ENCODE measurements around the gene BUD23. TPM values are rescaled to one million over a fixed set of nuclear protein-coding genes. Genes with fewer than 3 reads are reported as not detected.

Gene BUD23
- total RNA-seq, 1 experiment from 2014 or later, result 168 TPM

DNA sequence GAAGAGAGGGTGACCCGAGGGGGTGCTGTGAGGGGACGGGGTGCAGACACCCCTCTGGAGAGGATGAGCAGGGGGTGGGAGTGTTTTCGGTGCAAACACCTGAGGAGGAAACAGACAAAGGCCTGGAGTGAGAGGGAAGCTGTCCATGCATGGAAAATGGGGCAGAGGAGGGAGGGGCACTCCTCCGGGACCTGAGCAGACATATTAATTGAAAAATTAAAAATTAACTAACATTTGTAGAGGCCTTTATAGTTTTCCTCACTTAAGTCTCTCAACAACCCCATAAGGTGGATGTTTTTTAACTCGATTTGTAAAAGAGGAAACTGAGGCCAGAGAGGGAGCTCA lies 14.5 kb upstream of the BUD23 start:
- no peaks in the 10 kb centered on the region for H3K27me3 ChIP-seq (ENCODE audit: insufficient read depth, low read length)
- H3K9ac ChIP-seq (ENCODE audit: low read length), result peak overlapping the region; percentile 72
- H3K4me2 ChIP-seq (ENCODE audit: low read length), result peak overlapping the region; percentile 95
- DNase-seq (ENCODE audit: low read depth, low spot score), result no peak
- no peaks in the 10 kb centered on the region for H4K20me1 ChIP-seq (ENCODE audit: insufficient read depth)
- ATAC-seq, result no peak
- H3K36me3 ChIP-seq (ENCODE audit: control insufficient read depth in 1 of 2, insufficient read depth in 2 of 2, low read length in 2 of 2), result peaks cover 0 to 5% of the 10 kb centered on the region in 2 experiments; a peak in 1 of 4 replicates
- peak overlapping the region; percentile 68 to 69 for H3K4me3 ChIP-seq (replicated peaks in 1 of 2; ENCODE audit: low read depth in 1 of 2, low read length in 2 of 2)
- H3K79me2 ChIP-seq (ENCODE audit: insufficient read depth, low read length), result no peaks in the 10 kb centered on the region
- no peak overlapping the region for H2AFZ ChIP-seq (ENCODE audit: low read depth, low read length, poor library complexity, severe bottlenecking)
- ChIA-PET CTCF (interaction anchor here (1.2 to 2.2 kb wide), 4 partner anchors 16 to 62 kb away, joined by 3 to 8 read pairs (median 3); no protein-coding TSS in a partner anchor), RAD21 (ENCODE audit: low non-redundant PET in 1 of 2, low total read pairs in 2 of 2, uncharacterized antibody in 2 of 2, unreplicated experiment in 2 of 2) (interaction anchor here in 1 of 2 experiments (1.1 kb wide), 1 partner anchor 62 kb away, joined by 5 read pairs; no protein-coding TSS in a partner anchor), POLR2A (interaction anchor here (0.9 to 1.4 kb wide), 3 partner anchors 9 to 44 kb away, joined by 3 to 4 read pairs (median 3); partner anchors contain the start of gene MLXIPL)
- peaks cover 32 to 43% of the 10 kb centered on the region in 2 experiments for H3K4me1 ChIP-seq (ENCODE audit: control insufficient read depth in 1 of 2, insufficient read depth in 2 of 2, low read length in 2 of 2)
- no peaks in the 10 kb centered on the region for H3K9me2 ChIP-seq (ENCODE audit: insufficient read depth)
- no TSS peak for BruUV-seq (replicated peaks)
- intact Hi-C loops (cut with micrococcal nuclease), result loop anchor here (2.0 to 10.0 kb wide), 2 partner anchors 44 to 56 kb away; partner anchors contain the start of gene MLXIPL
- no peaks in the 10 kb centered on the region; a peak in 1 of 4 replicates for H3K9me3 ChIP-seq (ENCODE audit: control insufficient read depth in 1 of 2, insufficient read depth in 1 of 2, low read depth in 1 of 2, low read length in 2 of 2)
- TF ChIP-seq CEBPB (IDR thresholded peaks at IDR 0.05; ENCODE audit: low read depth) (no peak), EGR1 (IDR thresholded peaks at IDR 0.05; ENCODE audit: low read depth) (no peak), YY1 (IDR thresholded peaks at IDR 0.05; ENCODE audit: extremely low read depth, insufficient replicate concordance, low read depth, low read length) (no peak)
- TF ChIP-seq, protein P1, sequence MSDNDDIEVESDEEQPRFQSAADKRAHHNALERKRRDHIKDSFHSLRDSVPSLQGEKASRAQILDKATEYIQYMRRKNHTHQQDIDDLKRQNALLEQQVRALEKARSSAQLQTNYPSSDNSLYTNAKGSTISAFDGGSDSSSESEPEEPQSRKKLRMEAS (IDR thresholded peaks at IDR 0.05), result no peak
- no peak overlapping the region; the same call in 1 of the 2 replicates for H3K27ac ChIP-seq (ENCODE audit: low read depth, low read length)

DNA sequence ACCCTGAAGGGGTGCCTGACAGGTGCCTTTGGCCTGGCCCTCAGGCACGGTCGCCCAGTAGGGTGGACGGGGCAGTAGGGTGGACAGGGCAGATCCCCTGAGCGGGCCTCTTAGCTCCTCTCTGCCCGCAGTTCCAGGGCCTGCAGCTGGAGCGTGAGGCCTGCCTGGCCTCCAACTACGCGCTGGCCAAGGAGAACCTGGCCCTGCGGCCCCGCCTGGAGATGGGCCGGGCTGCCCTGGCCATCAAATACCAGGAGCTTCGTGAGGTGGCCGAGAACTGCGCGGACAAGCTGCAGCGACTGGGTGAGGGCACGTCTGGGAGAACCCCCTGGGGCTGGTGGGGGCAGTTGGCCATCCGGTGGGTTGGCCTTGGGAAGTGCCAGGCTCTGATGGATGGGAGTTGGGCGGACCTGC lies 14.1 kb upstream of the BUD23 start:
- ChIA-PET CTCF (interaction anchor here (1.4 to 2.2 kb wide), 3 partner anchors 40 to 63 kb away, joined by 3 to 8 read pairs (median 3); no protein-coding TSS in a partner anchor), POLR2A (interaction anchor here (0.9 to 1.4 kb wide), 3 partner anchors 8 to 45 kb away, joined by 3 to 4 read pairs (median 3); partner anchors contain the start of gene MLXIPL), RAD21 (ENCODE audit: low non-redundant PET in 1 of 2, low total read pairs in 2 of 2, uncharacterized antibody in 2 of 2, unreplicated experiment in 2 of 2) (interaction anchor here in 1 of 2 experiments (1.1 kb wide), 1 partner anchor 62 kb away, joined by 5 read pairs; no protein-coding TSS in a partner anchor)
- no peak overlapping the region; a peak in 1 of 4 replicates for H3K4me3 ChIP-seq (replicated peaks in 1 of 2; ENCODE audit: low read depth in 1 of 2, low read length in 2 of 2)
- no peaks in the 10 kb centered on the region for H3K27me3 ChIP-seq (ENCODE audit: insufficient read depth, low read length)
- H2AFZ ChIP-seq (ENCODE audit: low read depth, low read length, poor library complexity, severe bottlenecking), result no peak overlapping the region
- H4K20me1 ChIP-seq (ENCODE audit: insufficient read depth), result no peaks in the 10 kb centered on the region
- no peaks in the 10 kb centered on the region for H3K9me2 ChIP-seq (ENCODE audit: insufficient read depth)
- ATAC-seq (no peak), DNase-seq (ENCODE audit: low read depth, low spot score) (no peak)
- no peaks in the 10 kb centered on the region; a peak in 1 of 4 replicates for H3K9me3 ChIP-seq (ENCODE audit: control insufficient read depth in 1 of 2, insufficient read depth in 1 of 2, low read depth in 1 of 2, low read length in 2 of 2)
- no peak overlapping the region for H3K9ac ChIP-seq (ENCODE audit: low read length)
- intact Hi-C loops (cut with micrococcal nuclease), result loop anchor here (2.0 to 10.0 kb wide), 2 partner anchors 44 to 56 kb away; partner anchors contain the start of gene MLXIPL
- H3K36me3 ChIP-seq (ENCODE audit: control insufficient read depth in 1 of 2, insufficient read depth in 2 of 2, low read length in 2 of 2), result peaks cover 0 to 5% of the 10 kb centered on the region in 2 experiments; a peak in 1 of 4 replicates
- H3K4me1 ChIP-seq (ENCODE audit: control insufficient read depth in 1 of 2, insufficient read depth in 2 of 2, low read length in 2 of 2), result peaks cover 28 to 39% of the 10 kb centered on the region in 2 experiments
- no TSS peak for BruUV-seq (replicated peaks)
- no peaks in the 10 kb centered on the region for H3K79me2 ChIP-seq (ENCODE audit: insufficient read depth, low read length)
- peak overlapping the region; percentile 95; the same call in 1 of the 2 replicates for H3K4me2 ChIP-seq (ENCODE audit: low read length)
- no peak overlapping the region for H3K27ac ChIP-seq (ENCODE audit: low read depth, low read length)
- TF ChIP-seq FOSL1 (IDR thresholded peaks at IDR 0.05; ENCODE audit: low read depth) (no peak), EZH2phosphoT487 (IDR thresholded peaks at IDR 0.05; ENCODE audit: borderline replicate concordance) (no peak), SRF (IDR thresholded peaks at IDR 0.05; ENCODE audit: low read depth) (no peak), CEBPB (IDR thresholded peaks at IDR 0.05; ENCODE audit: low read depth) (no peak), ZFX (IDR thresholded peaks at IDR 0.05) (no peak), ELF1 (IDR thresholded peaks at IDR 0.05; ENCODE audit: borderline replicate concordance, low read depth) (no peak), POLR2AphosphoS5 (IDR thresholded peaks at IDR 0.05; ENCODE audit: low read depth, low read length) (no peak), POLR2A (IDR thresholded peaks at IDR 0.05; ENCODE audit: borderline replicate concordance, extremely low read depth, insufficient read depth, insufficient read length) (no peak), TCF7L2 (IDR thresholded peaks at IDR 0.05; ENCODE audit: borderline replicate concordance, extremely low read depth, insufficient read depth, insufficient read length) (no peak)
- TF ChIP-seq, protein P2, sequence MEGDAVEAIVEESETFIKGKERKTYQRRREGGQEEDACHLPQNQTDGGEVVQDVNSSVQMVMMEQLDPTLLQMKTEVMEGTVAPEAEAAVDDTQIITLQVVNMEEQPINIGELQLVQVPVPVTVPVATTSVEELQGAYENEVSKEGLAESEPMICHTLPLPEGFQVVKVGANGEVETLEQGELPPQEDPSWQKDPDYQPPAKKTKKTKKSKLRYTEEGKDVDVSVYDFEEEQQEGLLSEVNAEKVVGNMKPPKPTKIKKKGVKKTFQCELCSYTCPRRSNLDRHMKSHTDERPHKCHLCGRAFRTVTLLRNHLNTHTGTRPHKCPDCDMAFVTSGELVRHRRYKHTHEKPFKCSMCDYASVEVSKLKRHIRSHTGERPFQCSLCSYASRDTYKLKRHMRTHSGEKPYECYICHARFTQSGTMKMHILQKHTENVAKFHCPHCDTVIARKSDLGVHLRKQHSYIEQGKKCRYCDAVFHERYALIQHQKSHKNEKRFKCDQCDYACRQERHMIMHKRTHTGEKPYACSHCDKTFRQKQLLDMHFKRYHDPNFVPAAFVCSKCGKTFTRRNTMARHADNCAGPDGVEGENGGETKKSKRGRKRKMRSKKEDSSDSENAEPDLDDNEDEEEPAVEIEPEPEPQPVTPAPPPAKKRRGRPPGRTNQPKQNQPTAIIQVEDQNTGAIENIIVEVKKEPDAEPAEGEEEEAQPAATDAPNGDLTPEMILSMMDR (IDR thresholded peaks at IDR 0.05 in 2 of 3, conservative IDR thresholded peaks at IDR 0.05 in 1 of 3; ENCODE audit: borderline replicate concordance in 1 of 3, insufficient read depth in 1 of 3, low read depth in 2 of 3, low read length in 2 of 3), result no peak
- TF ChIP-seq, protein P3, sequence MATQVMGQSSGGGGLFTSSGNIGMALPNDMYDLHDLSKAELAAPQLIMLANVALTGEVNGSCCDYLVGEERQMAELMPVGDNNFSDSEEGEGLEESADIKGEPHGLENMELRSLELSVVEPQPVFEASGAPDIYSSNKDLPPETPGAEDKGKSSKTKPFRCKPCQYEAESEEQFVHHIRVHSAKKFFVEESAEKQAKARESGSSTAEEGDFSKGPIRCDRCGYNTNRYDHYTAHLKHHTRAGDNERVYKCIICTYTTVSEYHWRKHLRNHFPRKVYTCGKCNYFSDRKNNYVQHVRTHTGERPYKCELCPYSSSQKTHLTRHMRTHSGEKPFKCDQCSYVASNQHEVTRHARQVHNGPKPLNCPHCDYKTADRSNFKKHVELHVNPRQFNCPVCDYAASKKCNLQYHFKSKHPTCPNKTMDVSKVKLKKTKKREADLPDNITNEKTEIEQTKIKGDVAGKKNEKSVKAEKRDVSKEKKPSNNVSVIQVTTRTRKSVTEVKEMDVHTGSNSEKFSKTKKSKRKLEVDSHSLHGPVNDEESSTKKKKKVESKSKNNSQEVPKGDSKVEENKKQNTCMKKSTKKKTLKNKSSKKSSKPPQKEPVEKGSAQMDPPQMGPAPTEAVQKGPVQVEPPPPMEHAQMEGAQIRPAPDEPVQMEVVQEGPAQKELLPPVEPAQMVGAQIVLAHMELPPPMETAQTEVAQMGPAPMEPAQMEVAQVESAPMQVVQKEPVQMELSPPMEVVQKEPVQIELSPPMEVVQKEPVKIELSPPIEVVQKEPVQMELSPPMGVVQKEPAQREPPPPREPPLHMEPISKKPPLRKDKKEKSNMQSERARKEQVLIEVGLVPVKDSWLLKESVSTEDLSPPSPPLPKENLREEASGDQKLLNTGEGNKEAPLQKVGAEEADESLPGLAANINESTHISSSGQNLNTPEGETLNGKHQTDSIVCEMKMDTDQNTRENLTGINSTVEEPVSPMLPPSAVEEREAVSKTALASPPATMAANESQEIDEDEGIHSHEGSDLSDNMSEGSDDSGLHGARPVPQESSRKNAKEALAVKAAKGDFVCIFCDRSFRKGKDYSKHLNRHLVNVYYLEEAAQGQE (IDR thresholded peaks at IDR 0.05; ENCODE audit: low read depth), result no peak
